ENCODE results near the gene PAPOLA.

The PAPOLA gene

GRCh38 chr14:96538097-96538989 is 36.2 kb downstream of the PAPOLA start:
- Mint-ChIP-seq H3K27me3 (no peaks in the 10 kb centered on the region), H3K36me3 (ENCODE audit: insufficient read depth) (peaks cover 37% of the 10 kb centered on the region), H3K9me3 (no peaks in the 10 kb centered on the region), H3K27ac (ENCODE audit: low read depth) (no peak overlapping the region), H3K4me1 (peaks cover 4% of the 10 kb centered on the region), H3K4me3 (no peak overlapping the region)
- no peak for DNase-seq (ENCODE audit: low spot score in 2 of 2)
- no peak for ATAC-seq (replicated peaks; ENCODE audit: extremely low read depth, poor library complexity, severe bottlenecking)

- DNase-seq (ENCODE audit: low spot score in 2 of 2): no peak
- Mint-ChIP-seq H3K4me3 (no peak overlapping the region), H3K27ac (ENCODE audit: low read depth) (no peak overlapping the region), H3K4me1 (peaks cover 4% of the 10 kb centered on the region), H3K9me3 (no peaks in the 10 kb centered on the region), H3K36me3 (ENCODE audit: insufficient read depth) (peaks cover 35% of the 10 kb centered on the region), H3K27me3 (no peaks in the 10 kb centered on the region)
- ATAC-seq (replicated peaks; ENCODE audit: extremely low read depth, poor library complexity, severe bottlenecking): no peak
Observed at GRCh38 chr14:96538990-96539317, 36.8 kb downstream of the PAPOLA start.

- Mint-ChIP-seq H3K4me3 (no peak overlapping the region), H3K4me1 (no peaks in the 10 kb centered on the region), H3K27me3 (no peaks in the 10 kb centered on the region), H3K36me3 (ENCODE audit: insufficient read depth) (peaks cover 57% of the 10 kb centered on the region), H3K27ac (ENCODE audit: low read depth) (peak overlapping the region; percentile 0), H3K9me3 (no peaks in the 10 kb centered on the region)
- DNase-seq (ENCODE audit: low spot score in 2 of 2) (no peak), ATAC-seq (replicated peaks; ENCODE audit: extremely low read depth, poor library complexity, severe bottlenecking) (no peak)
Observed at GRCh38 chr14:96554315-96554910, 52.2 kb downstream of the PAPOLA start.

GRCh38 chr14:96559571-96559970 is 57.4 kb downstream of the PAPOLA start:
- Mint-ChIP-seq H3K9me3 (no peaks in the 10 kb centered on the region), H3K36me3 (ENCODE audit: insufficient read depth) (peaks cover 48% of the 10 kb centered on the region), H3K27ac (ENCODE audit: low read depth) (peak overlapping the region; percentile 51), H3K4me3 (no peak overlapping the region), H3K27me3 (no peaks in the 10 kb centered on the region), H3K4me1 (peaks cover 5% of the 10 kb centered on the region)
- DNase-seq (ENCODE audit: low spot score in 2 of 2) (no peak), ATAC-seq (replicated peaks; ENCODE audit: extremely low read depth, poor library complexity, severe bottlenecking) (no peak)

- H3K27ac Mint-ChIP-seq (ENCODE audit: low read depth): no peak overlapping the region
- no peak for ATAC-seq (replicated peaks; ENCODE audit: extremely low read depth, poor library complexity, severe bottlenecking)
- H3K4me3 Mint-ChIP-seq: no peak overlapping the region
- H3K9me3 Mint-ChIP-seq: no peaks in the 10 kb centered on the region
- H3K4me1 Mint-ChIP-seq: peaks cover 5% of the 10 kb centered on the region
- H3K27me3 Mint-ChIP-seq: no peaks in the 10 kb centered on the region
- peaks cover 42% of the 10 kb centered on the region for H3K36me3 Mint-ChIP-seq (ENCODE audit: insufficient read depth)
- DNase-seq (ENCODE audit: low spot score in 2 of 2): no peak
Observed at GRCh38 chr14:96564389-96564788, 62.2 kb downstream of the PAPOLA start.

- Mint-ChIP-seq H3K36me3 (ENCODE audit: insufficient read depth) (peaks cover 42% of the 10 kb centered on the region), H3K4me1 (peaks cover 5% of the 10 kb centered on the region), H3K27ac (ENCODE audit: low read depth) (no peak overlapping the region), H3K4me3 (no peak overlapping the region), H3K9me3 (no peaks in the 10 kb centered on the region), H3K27me3 (no peaks in the 10 kb centered on the region)
- DNase-seq (ENCODE audit: low spot score in 2 of 2): no peak
- ATAC-seq (replicated peaks; ENCODE audit: extremely low read depth, poor library complexity, severe bottlenecking): no peak
Observed at GRCh38 chr14:96565811-96566210, 63.6 kb downstream of the PAPOLA start.

GRCh38 chr14:96567289-96567899 is 65.2 kb downstream of the PAPOLA start:
- no peak overlapping the region for H3K27ac Mint-ChIP-seq (ENCODE audit: low read depth)
- H3K4me1 Mint-ChIP-seq: peaks cover 5% of the 10 kb centered on the region
- no peak for ATAC-seq (replicated peaks; ENCODE audit: extremely low read depth, poor library complexity, severe bottlenecking)
- no peaks in the 10 kb centered on the region for H3K9me3 Mint-ChIP-seq
- no peak for DNase-seq (ENCODE audit: low spot score in 2 of 2)
- H3K4me3 Mint-ChIP-seq: no peak overlapping the region
- no peaks in the 10 kb centered on the region for H3K27me3 Mint-ChIP-seq
- peaks cover 41% of the 10 kb centered on the region for H3K36me3 Mint-ChIP-seq (ENCODE audit: insufficient read depth)

GRCh38 chr14:96568621-96569020 is 66.4 kb downstream of the PAPOLA start:
- Mint-ChIP-seq H3K36me3 (ENCODE audit: insufficient read depth) (peaks cover 40% of the 10 kb centered on the region), H3K4me3 (no peak overlapping the region), H3K27ac (ENCODE audit: low read depth) (no peak overlapping the region), H3K27me3 (no peaks in the 10 kb centered on the region), H3K4me1 (no peaks in the 10 kb centered on the region), H3K9me3 (no peaks in the 10 kb centered on the region)
- no peak for DNase-seq (ENCODE audit: low spot score in 2 of 2)
- no peak for ATAC-seq (replicated peaks; ENCODE audit: extremely low read depth, poor library complexity, severe bottlenecking)

GRCh38 chr14:96571311-96571710 is 69.1 kb downstream of the PAPOLA start:
- no peaks in the 10 kb centered on the region for H3K9me3 Mint-ChIP-seq
- no peaks in the 10 kb centered on the region for H3K27me3 Mint-ChIP-seq
- ATAC-seq (replicated peaks; ENCODE audit: extremely low read depth, poor library complexity, severe bottlenecking): no peak
- no peak overlapping the region for H3K27ac Mint-ChIP-seq (ENCODE audit: low read depth)
- DNase-seq (ENCODE audit: low spot score in 2 of 2): no peak
- peaks cover 27% of the 10 kb centered on the region for H3K36me3 Mint-ChIP-seq (ENCODE audit: insufficient read depth)
- H3K4me3 Mint-ChIP-seq: no peak overlapping the region
- H3K4me1 Mint-ChIP-seq: no peaks in the 10 kb centered on the region

GRCh38 chr14:96573473-96574100 is 71.4 kb downstream of the PAPOLA start:
- peaks cover 7% of the 10 kb centered on the region for H3K4me1 Mint-ChIP-seq
- H3K9me3 Mint-ChIP-seq: no peaks in the 10 kb centered on the region

GRCh38 chr14:96574171-96574632 is 72.0 kb downstream of the PAPOLA start:
- Mint-ChIP-seq H3K27ac (ENCODE audit: low read depth) (no peak overlapping the region), H3K9me3 (no peaks in the 10 kb centered on the region)
- no peak for ATAC-seq (replicated peaks; ENCODE audit: extremely low read depth, poor library complexity, severe bottlenecking)

More at GRCh38 chr14:96573473-96574100, 71.4 kb downstream of the PAPOLA start:
- DNase-seq (ENCODE audit: low spot score in 2 of 2): no peak
- H3K27ac Mint-ChIP-seq (ENCODE audit: low read depth): no peak overlapping the region
- H3K4me3 Mint-ChIP-seq: no peak overlapping the region
- ATAC-seq (replicated peaks; ENCODE audit: extremely low read depth, poor library complexity, severe bottlenecking): no peak
- H3K36me3 Mint-ChIP-seq (ENCODE audit: insufficient read depth): peaks cover 18% of the 10 kb centered on the region
- H3K27me3 Mint-ChIP-seq: no peaks in the 10 kb centered on the region

More at GRCh38 chr14:96574171-96574632, 72.0 kb downstream of the PAPOLA start:
- DNase-seq (ENCODE audit: low spot score in 2 of 2): no peak
- H3K4me1 Mint-ChIP-seq: peaks cover 7% of the 10 kb centered on the region
- no peak overlapping the region for H3K4me3 Mint-ChIP-seq
- no peaks in the 10 kb centered on the region for H3K27me3 Mint-ChIP-seq
- peaks cover 17% of the 10 kb centered on the region for H3K36me3 Mint-ChIP-seq (ENCODE audit: insufficient read depth)

All from central memory CD8-positive, alpha-beta T cell (primary cell).